Erythroblast (primary cell): ENCODE measurements around the gene NBPF4.
"Not testable (repeated sequence)": the region's sequence is repeated elsewhere in the genome, so short reads cannot be mapped to it uniquely, and the experiment has no call there.

ENCODE experiments used
- GATA1 ChIP-seq: IDR thresholded peaks from 2 replicates; pipeline ENCODE4 v1.6.1; 2011; ENCODE audit warnings: low read depth, mild to moderate bottlenecking, control low read depth, low read length, moderate library complexity
- POLR2A ChIP-seq: IDR thresholded peaks from 2 replicates; pipeline ENCODE4 v1.6.1; 2011; ENCODE audit warnings: mild to moderate bottlenecking, low read length

DNA sequence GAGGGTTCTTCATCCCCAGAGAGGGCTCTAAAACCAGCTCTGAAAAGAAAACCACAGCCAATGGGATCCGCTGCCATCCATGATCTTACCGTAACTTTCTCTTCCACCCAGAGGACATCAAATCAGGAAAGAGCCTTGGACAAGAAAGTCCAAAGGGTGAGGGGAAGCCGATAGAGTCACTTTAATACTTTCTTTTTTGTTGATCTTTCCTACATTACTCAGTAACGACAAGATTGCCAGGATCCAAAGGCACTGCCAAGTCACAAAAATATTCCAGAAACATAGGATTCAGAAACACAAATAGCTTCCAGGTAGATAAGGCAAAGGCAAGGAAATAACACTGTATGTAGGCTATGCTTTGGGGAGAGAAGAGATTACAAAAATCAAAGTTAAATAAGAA, 17.0 kb downstream of the NBPF4 start:
- TF ChIP-seq POLR2A, GATA1: not testable (repeated sequence)
